Tibial nerve (tissue), 4 donors: ENCODE results near the gene PNRC1. TPM values are rescaled to one million over a fixed set of nuclear protein-coding genes. Genes with fewer than 3 reads are reported as not detected.

Source experiments
- DNase-seq, 2 donors: peaks; one replicate each; pipeline ENCODE4 v3.0.0-alpha.2; 2019; ENCODE audit warnings: low spot score in 2 of 2
- H3K27ac ChIP-seq, 4 donors: fragments of 200-600 bp; sonication (generic) in 3 of 4; one replicate each; pipeline ENCODE4 v1.5.1; 2017 to 2019; ENCODE audit warnings: mild to moderate bottlenecking in 1 of 4
- H3K27me3 ChIP-seq, 2 donors: fragments of 200-600 bp; sonication (generic) in 1 of 2; one replicate each; pipeline versions ENCODE4 v1.5.1 to v1.6.0; 2017 to 2019
- H3K36me3 ChIP-seq, 3 donors: fragments of 200-600 bp; sonication (generic); one replicate each; pipeline ENCODE4 v1.5.1; 2018 to 2019
- H3K4me1 ChIP-seq, 4 donors: fragments of 200-600 bp; sonication (generic) in 3 of 4; one replicate each; pipeline ENCODE4 v1.5.1; 2017 to 2019
- H3K4me3 ChIP-seq, 4 donors: fragments of 200-600 bp; sonication (generic) in 3 of 4; one replicate each; pipeline ENCODE4 v1.5.1; 2017 to 2019; ENCODE audit warnings: mild to moderate bottlenecking in 1 of 4, moderate library complexity in 1 of 4
- H3K9me3 ChIP-seq, 4 donors: fragments of 200-600 bp; sonication (generic) in 3 of 4; one replicate each; pipeline ENCODE4 v1.5.1; 2017 to 2019
- EP300 ChIP-seq, 2 donors: sonication (generic); formaldehyde crosslinking; IDR thresholded peaks; one replicate each; pipeline ENCODE4 v1.6.1; 2017; ENCODE audit warnings: antibody characterized with exemption in 2 of 2, mild to moderate bottlenecking in 1 of 2
- POLR2A ChIP-seq, 2 donors: fragments of 450-650 bp; IDR thresholded peaks; one replicate each; pipeline ENCODE4 v1.6.1; 2017; ENCODE audit warnings: antibody characterized with exemption in 2 of 2, mild to moderate bottlenecking in 2 of 2, moderate library complexity in 2 of 2
- WGBS, 2 donors: methylation state at CpG; one replicate each; pipeline ENCODE4 v1.1.5; 2018; 5-methylcytosine and 5-hydroxymethylcytosine counted together
- total RNA-seq, 4 donors: library from RNA; depleted of rRNA; stranded (reverse); fragments of >200 nt; gene quantifications; one replicate each; pipeline ENCODE4 v1.1.0, GENCODE V29; 2016
- TF ChIP-seq, protein P1 (sequence below), 5 experiments: fragments of 200-600 bp in 3 of 5; fragments of 450-650 bp in 2 of 5; sonication (generic) in 3 of 5; IDR thresholded peaks; one replicate each; pipeline ENCODE4 v1.5.1; 2016 to 2019; ENCODE audit warnings: antibody characterized with exemption in 5 of 5, mild to moderate bottlenecking in 3 of 5, moderate library complexity in 2 of 5

Gene PNRC1
- total RNA-seq, 4 donors from 2014 or later = 220 to 264 (median 247) TPM

DNA sequence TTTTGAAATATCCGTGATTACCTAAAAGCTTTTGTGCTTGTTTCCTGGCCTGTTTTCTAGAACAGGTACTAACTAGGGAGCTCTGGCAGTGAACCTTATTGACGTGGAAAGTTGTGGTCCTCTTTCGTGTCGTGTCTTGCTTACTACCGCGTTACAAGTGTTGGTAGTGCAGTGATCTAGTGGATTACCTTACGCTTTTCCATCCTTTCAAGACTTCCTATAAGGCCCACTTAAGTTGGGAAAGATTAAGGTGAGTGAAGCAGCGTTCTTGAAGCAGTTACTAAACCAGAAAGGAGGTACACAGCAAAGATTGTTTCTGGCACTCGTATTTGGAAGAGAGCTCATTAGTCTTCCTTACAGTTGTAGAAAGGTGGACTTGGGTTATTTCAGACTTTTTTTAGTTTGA, 1.9 kb downstream of the PNRC1 start:
- H3K4me1 ChIP-seq = peaks cover 0 to 56% (median 23%) of the 10 kb centered on the region in 4 donors
- no peaks in the 10 kb centered on the region for H3K27me3 ChIP-seq
- H3K27ac ChIP-seq = peak overlapping the region; percentile 100
- no peak for DNase-seq
- H3K9me3 ChIP-seq = no peaks in the 10 kb centered on the region
- 1% methylated on average over 9 of the region's 9 CpGs for WGBS, 2 donors
- peak overlapping the region; percentile 83 to 100 (median 92) for H3K4me3 ChIP-seq
- H3K36me3 ChIP-seq = peaks cover 0 to 38% (median 0%) of the 10 kb centered on the region in 3 donors
- TF ChIP-seq POLR2A (IDR thresholded peaks at IDR 0.05) = peak in 1 of 2 donors; percentile 9
- TF ChIP-seq, protein P1, sequence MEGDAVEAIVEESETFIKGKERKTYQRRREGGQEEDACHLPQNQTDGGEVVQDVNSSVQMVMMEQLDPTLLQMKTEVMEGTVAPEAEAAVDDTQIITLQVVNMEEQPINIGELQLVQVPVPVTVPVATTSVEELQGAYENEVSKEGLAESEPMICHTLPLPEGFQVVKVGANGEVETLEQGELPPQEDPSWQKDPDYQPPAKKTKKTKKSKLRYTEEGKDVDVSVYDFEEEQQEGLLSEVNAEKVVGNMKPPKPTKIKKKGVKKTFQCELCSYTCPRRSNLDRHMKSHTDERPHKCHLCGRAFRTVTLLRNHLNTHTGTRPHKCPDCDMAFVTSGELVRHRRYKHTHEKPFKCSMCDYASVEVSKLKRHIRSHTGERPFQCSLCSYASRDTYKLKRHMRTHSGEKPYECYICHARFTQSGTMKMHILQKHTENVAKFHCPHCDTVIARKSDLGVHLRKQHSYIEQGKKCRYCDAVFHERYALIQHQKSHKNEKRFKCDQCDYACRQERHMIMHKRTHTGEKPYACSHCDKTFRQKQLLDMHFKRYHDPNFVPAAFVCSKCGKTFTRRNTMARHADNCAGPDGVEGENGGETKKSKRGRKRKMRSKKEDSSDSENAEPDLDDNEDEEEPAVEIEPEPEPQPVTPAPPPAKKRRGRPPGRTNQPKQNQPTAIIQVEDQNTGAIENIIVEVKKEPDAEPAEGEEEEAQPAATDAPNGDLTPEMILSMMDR (IDR thresholded peaks at IDR 0.05) = no peak

DNA sequence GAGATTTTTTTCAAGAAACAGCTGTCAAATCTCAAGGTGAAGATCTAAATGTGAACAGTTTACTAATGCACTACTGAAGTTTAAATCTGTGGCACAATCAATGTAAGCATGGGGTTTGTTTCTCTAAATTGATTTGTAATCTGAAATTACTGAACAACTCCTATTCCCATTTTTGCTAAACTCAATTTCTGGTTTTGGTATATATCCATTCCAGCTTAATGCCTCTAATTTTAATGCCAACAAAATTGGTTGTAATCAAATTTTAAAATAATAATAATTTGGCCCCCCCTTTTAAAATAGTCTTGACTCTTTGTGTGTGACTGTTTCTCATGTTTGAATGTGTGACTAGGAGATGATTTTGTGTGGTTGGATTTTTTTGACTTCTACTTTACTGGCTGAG, 4.0 kb downstream of the PNRC1 start:
- peaks cover 0 to 58% (median 24%) of the 10 kb centered on the region in 4 donors for H3K4me1 ChIP-seq
- peaks cover 0 to 38% (median 0%) of the 10 kb centered on the region in 3 donors for H3K36me3 ChIP-seq
- no peaks in the 10 kb centered on the region for H3K27me3 ChIP-seq
- DNase-seq = no peak
- H3K4me3 ChIP-seq = peak overlapping the region in 1 of 4 donors; percentile 83
- TF ChIP-seq, protein P1 (IDR thresholded peaks at IDR 0.05) = no peak
- no peak for TF ChIP-seq POLR2A (IDR thresholded peaks at IDR 0.05)
- TF ChIP-seq EP300 (IDR thresholded peaks at IDR 0.05) = no peak
- no peaks in the 10 kb centered on the region for H3K9me3 ChIP-seq
- H3K27ac ChIP-seq = peak overlapping the region in 2 of 4 donors; percentile 61 to 100

DNA sequence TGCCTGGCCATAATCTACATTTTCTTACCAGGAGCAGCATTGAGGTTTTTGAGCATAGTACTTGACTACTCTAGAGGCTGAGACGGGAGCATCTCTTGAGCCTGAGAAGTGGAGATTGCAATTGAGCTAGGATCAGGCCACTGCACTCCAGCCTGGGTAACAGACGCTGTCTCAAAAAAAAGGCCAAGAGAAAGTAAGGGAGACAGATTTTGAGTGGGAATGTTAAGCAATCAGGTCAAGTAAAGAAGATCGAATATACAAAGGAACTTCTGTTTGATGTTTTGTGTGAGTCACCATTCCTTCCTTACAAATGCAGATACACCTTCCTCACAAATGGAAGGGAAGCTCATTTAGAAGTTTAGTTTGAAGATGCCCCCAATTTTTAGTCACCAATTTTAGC, 4.4 kb downstream of the PNRC1 start:
- no peak for TF ChIP-seq POLR2A (IDR thresholded peaks at IDR 0.05)
- TF ChIP-seq, protein P1 (IDR thresholded peaks at IDR 0.05) = no peak
- no peak for TF ChIP-seq EP300 (IDR thresholded peaks at IDR 0.05)
- Histone ChIP-seq H3K9me3 (no peaks in the 10 kb centered on the region), H3K27ac (peak overlapping the region in 2 of 4 donors; percentile 56 to 61), H3K4me3 (no peak overlapping the region), H3K4me1 (peaks cover 0 to 58% (median 24%) of the 10 kb centered on the region in 4 donors), H3K36me3 (peaks cover 0 to 38% (median 0%) of the 10 kb centered on the region in 3 donors), H3K27me3 (no peaks in the 10 kb centered on the region)
- no peak for DNase-seq
- WGBS, 2 donors = 31 to 39% methylated on average over 3 of the region's 3 CpGs

DNA sequence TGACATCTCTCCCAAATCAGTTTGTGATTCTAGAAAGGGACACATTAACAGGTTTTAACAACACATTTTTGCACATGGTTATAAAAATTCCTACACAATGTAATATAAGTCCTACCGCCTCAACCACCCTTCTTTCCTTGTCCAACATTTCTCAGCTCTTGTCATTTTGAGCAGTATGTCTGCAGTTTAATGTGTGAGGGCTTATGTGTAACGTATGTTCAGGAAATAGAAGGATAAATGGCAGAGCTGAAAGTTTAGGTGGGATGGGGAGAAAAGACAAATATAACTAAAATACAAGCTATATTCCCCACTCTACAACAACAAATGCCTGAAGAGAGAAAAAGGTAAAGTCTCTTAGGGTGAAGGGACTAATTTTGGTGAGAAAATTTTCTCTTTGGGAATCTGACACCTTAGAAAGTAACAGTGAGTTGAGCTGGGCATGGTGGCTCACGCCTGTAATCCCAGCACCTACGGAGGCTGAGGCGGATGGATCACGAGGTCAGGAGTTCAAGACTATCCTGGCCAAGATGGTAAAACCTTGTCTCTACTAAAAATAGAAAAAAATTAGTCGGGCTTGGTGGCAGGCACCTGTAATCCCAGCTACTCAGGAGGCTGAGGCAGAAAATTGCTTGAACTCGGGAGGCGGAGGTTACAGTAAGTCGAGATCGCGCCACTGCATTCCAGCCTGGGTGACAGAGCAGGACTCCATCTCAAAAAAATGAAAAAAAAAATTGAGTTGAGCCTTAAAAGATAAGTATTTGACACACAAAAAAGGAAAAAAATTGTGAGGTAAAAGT, 5.1 kb downstream of the PNRC1 start:
- Histone ChIP-seq H3K4me1 (peaks cover 0 to 58% (median 24%) of the 10 kb centered on the region in 4 donors), H3K9me3 (no peaks in the 10 kb centered on the region), H3K4me3 (no peak overlapping the region), H3K36me3 (peaks cover 0 to 38% (median 0%) of the 10 kb centered on the region in 3 donors), H3K27ac (peak overlapping the region in 2 of 4 donors; percentile 56 to 61), H3K27me3 (no peaks in the 10 kb centered on the region)
- TF ChIP-seq EP300 (IDR thresholded peaks at IDR 0.05) = peak in 1 of 2 donors; percentile 5
- TF ChIP-seq, protein P1 (IDR thresholded peaks at IDR 0.05) = no peak
- WGBS, 2 donors = 90% methylated on average over 12 of the region's 12 CpGs
- DNase-seq = no peak

DNA sequence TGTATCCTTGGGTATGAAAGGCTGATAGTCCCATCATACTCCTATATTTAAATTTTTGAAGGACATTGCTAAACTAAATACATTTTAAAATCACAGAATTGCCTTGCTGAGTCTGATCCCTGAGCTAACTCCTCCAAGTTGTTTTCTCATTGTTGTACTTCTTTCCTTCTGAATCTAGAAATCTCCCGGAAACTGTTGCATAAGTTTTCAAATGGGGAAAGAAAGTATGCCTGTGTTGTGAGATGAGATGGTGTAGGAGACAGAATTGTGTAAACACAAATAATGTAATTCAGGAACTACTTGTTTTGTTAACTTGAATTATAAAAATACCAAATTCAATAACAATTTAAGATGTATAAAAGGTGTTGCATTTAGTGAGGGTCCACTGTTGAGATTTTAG, 7.3 kb downstream of the PNRC1 start:
- no peaks in the 10 kb centered on the region for H3K27me3 ChIP-seq
- no peak overlapping the region for H3K27ac ChIP-seq
- H3K9me3 ChIP-seq = no peaks in the 10 kb centered on the region
- peaks cover 0 to 57% (median 24%) of the 10 kb centered on the region in 4 donors for H3K4me1 ChIP-seq
- WGBS, 2 donors = 32 to 38% methylated on average over 1 of the region's 1 CpG
- H3K36me3 ChIP-seq = peaks cover 0 to 38% (median 2%) of the 10 kb centered on the region in 3 donors
- TF ChIP-seq, protein P1 (IDR thresholded peaks at IDR 0.05) = no peak
- TF ChIP-seq POLR2A (IDR thresholded peaks at IDR 0.05) (no peak), EP300 (IDR thresholded peaks at IDR 0.05) (no peak)
- H3K4me3 ChIP-seq = no peak overlapping the region
- DNase-seq = no peak
